ENCODE results near the gene PCCA. TPM values are rescaled to one million over a fixed set of nuclear protein-coding genes. Genes with fewer than 3 reads are reported as not detected.
"Not testable (repeated sequence)": the region's sequence is repeated elsewhere in the genome, so short reads cannot be mapped to it uniquely, and the experiment has no call there.

Gene PCCA
- total RNA-seq, 3 donors from 2014 or later = 55.7 to 98.6 (median 70.5) TPM

- no peak overlapping the region for H3K4me3 ChIP-seq
- DNase-seq = peak in 1 of 3 donors; percentile 9
- H3K9me3 ChIP-seq = no peaks in the 10 kb centered on the region
- TF ChIP-seq, protein P1, sequence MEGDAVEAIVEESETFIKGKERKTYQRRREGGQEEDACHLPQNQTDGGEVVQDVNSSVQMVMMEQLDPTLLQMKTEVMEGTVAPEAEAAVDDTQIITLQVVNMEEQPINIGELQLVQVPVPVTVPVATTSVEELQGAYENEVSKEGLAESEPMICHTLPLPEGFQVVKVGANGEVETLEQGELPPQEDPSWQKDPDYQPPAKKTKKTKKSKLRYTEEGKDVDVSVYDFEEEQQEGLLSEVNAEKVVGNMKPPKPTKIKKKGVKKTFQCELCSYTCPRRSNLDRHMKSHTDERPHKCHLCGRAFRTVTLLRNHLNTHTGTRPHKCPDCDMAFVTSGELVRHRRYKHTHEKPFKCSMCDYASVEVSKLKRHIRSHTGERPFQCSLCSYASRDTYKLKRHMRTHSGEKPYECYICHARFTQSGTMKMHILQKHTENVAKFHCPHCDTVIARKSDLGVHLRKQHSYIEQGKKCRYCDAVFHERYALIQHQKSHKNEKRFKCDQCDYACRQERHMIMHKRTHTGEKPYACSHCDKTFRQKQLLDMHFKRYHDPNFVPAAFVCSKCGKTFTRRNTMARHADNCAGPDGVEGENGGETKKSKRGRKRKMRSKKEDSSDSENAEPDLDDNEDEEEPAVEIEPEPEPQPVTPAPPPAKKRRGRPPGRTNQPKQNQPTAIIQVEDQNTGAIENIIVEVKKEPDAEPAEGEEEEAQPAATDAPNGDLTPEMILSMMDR (IDR thresholded peaks at IDR 0.05) = no peak
- intact Hi-C loops (cut with DNase I, micrococcal nuclease) = no loop called here
- H3K36me3 ChIP-seq (ENCODE audit: low read depth) = no peaks in the 10 kb centered on the region
- H3K4me1 ChIP-seq (ENCODE audit: low read depth) = no peaks in the 10 kb centered on the region
- no peak for ATAC-seq
These were observed 19.6 kb upstream of the PCCA start for GRCh38 chr13:100069278-100069677.

GRCh38 chr13:100075700-100076587 is 12.9 kb upstream of the PCCA start:
- Histone ChIP-seq H3K36me3 (ENCODE audit: low read depth) (no peaks in the 10 kb centered on the region), H3K4me1 (ENCODE audit: low read depth) (peaks cover 7% of the 10 kb centered on the region), H3K4me3 (no peak overlapping the region), H3K9me3 (no peaks in the 10 kb centered on the region)
- TF ChIP-seq, protein P1 (IDR thresholded peaks at IDR 0.05) = no peak
- peak; percentile 60 for ATAC-seq
- DNase-seq = no peak
- intact Hi-C loops (cut with DNase I, micrococcal nuclease) = no loop called here

GRCh38 chr13:100079003-100079402 is 9.9 kb upstream of the PCCA start:
- DNase-seq; H3K4me3 ChIP-seq; intact Hi-C loops (cut with DNase I, micrococcal nuclease); ATAC-seq; H3K36me3 ChIP-seq (ENCODE audit: low read depth); H3K4me1 ChIP-seq (ENCODE audit: low read depth); H3K9me3 ChIP-seq: not testable (repeated sequence)

DNA sequence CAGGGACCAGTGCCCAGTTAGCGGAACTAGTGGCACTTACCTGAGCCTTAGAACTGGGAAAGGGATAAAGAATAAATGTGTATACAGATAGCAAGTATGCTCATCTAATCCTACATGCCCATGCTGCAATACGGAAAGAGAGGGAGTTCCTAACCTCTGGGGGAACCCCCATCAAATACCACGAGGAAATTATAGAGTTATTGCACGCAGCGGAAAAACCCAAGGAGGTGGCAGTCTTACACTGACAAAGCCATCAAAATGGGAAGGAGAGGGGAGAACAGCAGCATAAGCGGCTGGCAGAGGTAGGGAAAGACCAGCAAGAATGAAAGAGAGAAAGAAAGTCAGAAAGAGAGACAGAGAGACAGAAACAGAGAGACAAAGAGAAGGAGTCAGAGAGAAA is 5.5 kb upstream of the PCCA start:
- H3K9me3 ChIP-seq; H3K4me1 ChIP-seq (ENCODE audit: low read depth); intact Hi-C loops (cut with DNase I, micrococcal nuclease); H3K4me3 ChIP-seq; H3K36me3 ChIP-seq (ENCODE audit: low read depth); DNase-seq; ATAC-seq: not testable (repeated sequence)

DNA sequence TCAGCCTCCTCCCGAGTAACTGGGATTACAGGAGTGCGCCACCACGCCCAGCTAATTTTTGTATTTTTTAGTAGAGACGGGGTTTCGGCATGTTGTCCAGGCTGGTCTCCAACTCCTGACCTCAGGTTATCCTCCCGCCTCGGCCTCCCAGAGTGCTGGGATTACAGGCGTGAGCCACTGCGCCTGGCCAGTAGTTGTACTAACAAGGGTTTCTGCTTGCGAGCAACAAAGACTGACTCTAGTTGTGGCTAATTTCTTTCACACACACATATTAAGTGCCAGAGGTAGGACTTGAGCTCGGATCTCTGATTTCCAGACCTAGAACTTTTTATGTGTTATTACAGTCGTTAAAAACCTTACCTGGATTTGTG is 635 bp upstream of the PCCA start:
- intact Hi-C loops (cut with DNase I, micrococcal nuclease) = no loop called here
- H3K4me3 ChIP-seq = peak overlapping the region; percentile 84
- ATAC-seq (peak; percentile 8), DNase-seq (peak in 1 of 3 donors; percentile 17)
- H3K4me1 ChIP-seq (ENCODE audit: low read depth) = peaks cover 13% of the 10 kb centered on the region
- H3K9me3 ChIP-seq = no peaks in the 10 kb centered on the region
- TF ChIP-seq, protein P1 (IDR thresholded peaks at IDR 0.05) = no peak
- H3K36me3 ChIP-seq (ENCODE audit: low read depth) = no peaks in the 10 kb centered on the region

GRCh38 chr13:100089465-100090032 is 656 bp downstream of the PCCA start:
- ATAC-seq (peak; percentile 58), DNase-seq (peak in 1 of 3 donors; percentile 22)
- Histone ChIP-seq H3K4me3 (peak overlapping the region; percentile 84), H3K36me3 (ENCODE audit: low read depth) (no peaks in the 10 kb centered on the region), H3K4me1 (ENCODE audit: low read depth) (peaks cover 13% of the 10 kb centered on the region), H3K9me3 (no peaks in the 10 kb centered on the region)
- TF ChIP-seq, protein P1 (IDR thresholded peaks at IDR 0.05) = no peak
- intact Hi-C loops (cut with DNase I, micrococcal nuclease) = no loop called here

Data from mucosa of descending colon (tissue), 3 donors.